OCI-M2 (cell line): ENCODE measurements around the gene IMMT.

ENCODE experiments used
- DNase-seq: peaks from one replicate; lab custom pipeline; 2025; ENCODE audit not compliant: unreplicated experiment; lab: John Stamatoyannopoulos, UW

Gene IMMT

DNA sequence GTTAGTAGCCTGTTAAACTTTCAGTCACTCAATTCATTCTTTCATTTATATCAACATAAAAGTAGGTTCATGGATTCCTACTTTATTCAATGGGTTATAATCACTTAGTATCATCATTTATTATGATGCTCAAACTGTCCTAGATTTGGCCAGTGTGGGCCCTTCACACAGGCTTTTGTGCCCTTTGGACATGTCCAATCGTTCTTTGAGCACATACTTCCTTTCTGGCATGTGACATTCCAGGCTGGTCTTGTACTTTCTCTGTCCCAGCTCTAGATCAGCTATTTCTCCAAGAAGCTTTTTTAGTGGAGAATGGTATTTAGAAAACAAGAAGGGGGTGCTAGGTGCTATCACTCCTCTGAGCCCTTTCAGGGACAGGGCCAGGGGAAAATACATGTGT lies 101.0 kb downstream of the IMMT start:
- no peak for DNase-seq
